NCI-H2029 treated with DMSO at 0.1 percent for 48 hours (cell line): ENCODE measurements around the gene ZNRD2.
A peak's percentile ranks its signal among the peaks of the same experiment; 100 is the strongest.

Source experiments
- DNase-seq: peaks from one replicate; lab custom pipeline; 2025; lab: John Stamatoyannopoulos, UW

ZNRD2 gene

GRCh38 chr11:65538232-65538914, 31.9 kb upstream of the ZNRD2 start:
- no peak for DNase-seq

- DNase-seq, result no peak
Measured at GRCh38 chr11:65538915-65539743, 31.1 kb upstream of the ZNRD2 start.

- peak; percentile 21 for DNase-seq
Measured at GRCh38 chr11:65539744-65540289, 30.5 kb upstream of the ZNRD2 start.

GRCh38 chr11:65540290-65541092, 29.8 kb upstream of the ZNRD2 start:
- DNase-seq, result peak; percentile 77

- no peak for DNase-seq
Measured at GRCh38 chr11:65541093-65541982, 28.9 kb upstream of the ZNRD2 start.

- DNase-seq, result no peak
Measured at GRCh38 chr11:65542738-65543390, 27.4 kb upstream of the ZNRD2 start.

- DNase-seq, result no peak
Measured at GRCh38 chr11:65545853-65546216, 24.4 kb upstream of the ZNRD2 start.

- DNase-seq, result peak; percentile 77
Measured at GRCh38 chr11:65546217-65546958, 23.9 kb upstream of the ZNRD2 start.

- no peak for DNase-seq
Measured at GRCh38 chr11:65547446-65548125, 22.7 kb upstream of the ZNRD2 start.

GRCh38 chr11:65548395-65548794, 21.9 kb upstream of the ZNRD2 start:
- DNase-seq, result no peak

- DNase-seq, result no peak
Measured at GRCh38 chr11:65549096-65549495, 21.2 kb upstream of the ZNRD2 start.

GRCh38 chr11:65551572-65552387, 18.5 kb upstream of the ZNRD2 start:
- DNase-seq, result peak; percentile 50

- no peak for DNase-seq
Measured at GRCh38 chr11:65552388-65552951, 17.8 kb upstream of the ZNRD2 start.

GRCh38 chr11:65553301-65554001, 16.8 kb upstream of the ZNRD2 start:
- peak; percentile 62 for DNase-seq

- DNase-seq, result no peak
Measured at GRCh38 chr11:65554057-65554818, 16.0 kb upstream of the ZNRD2 start.

- no peak for DNase-seq
Measured at GRCh38 chr11:65554842-65555430, 15.3 kb upstream of the ZNRD2 start.
